ENCODE measurements around the gene MYCN. TPM values are rescaled to one million over a fixed set of nuclear protein-coding genes. Genes with fewer than 3 reads are reported as not detected.

The MYCN gene
- total and polyA plus RNA-seq, 2 experiments from 2014 or later, result 8.9 to 16.7 TPM

DNA sequence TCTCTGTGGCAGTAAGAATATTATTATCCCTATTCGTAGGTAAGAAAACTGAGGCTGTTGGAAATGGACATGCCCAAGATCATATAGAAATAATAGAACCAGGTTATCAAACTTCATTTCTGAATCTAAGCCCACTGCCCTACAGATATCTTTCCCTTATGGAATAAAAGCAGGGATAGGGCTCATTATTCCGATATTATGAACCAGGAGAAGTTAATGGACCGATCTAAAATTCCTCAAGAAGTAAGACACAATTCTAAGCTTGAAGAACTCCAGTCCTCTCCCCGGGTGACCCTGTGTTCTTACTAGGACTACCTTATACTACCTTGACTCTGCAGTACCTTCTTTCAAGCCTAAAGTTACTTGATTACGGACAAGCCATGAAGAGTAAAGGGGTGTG lies 8.4 kb upstream of the MYCN start:
- Histone ChIP-seq H3K36me3 (replicated peaks; ENCODE audit: insufficient read depth, low read depth) (no peaks in the 10 kb centered on the region), H3K4me2 (no peak overlapping the region), H3K4me3 (no peak overlapping the region), H2AFZ (no peak overlapping the region), H3K9me3 (ENCODE audit: low read depth) (no peaks in the 10 kb centered on the region), H3K27me3 (no peaks in the 10 kb centered on the region), H3K4me1 (ENCODE audit: insufficient read depth) (no peaks in the 10 kb centered on the region), H3K9me2 (replicated peaks; ENCODE audit: insufficient read depth) (no peaks in the 10 kb centered on the region), H3K27ac (no peak overlapping the region), H4K20me1 (ENCODE audit: insufficient read depth, poor library complexity, severe bottlenecking) (no peaks in the 10 kb centered on the region), H3K79me2 (no peaks in the 10 kb centered on the region)
- WGBS (ENCODE audit: low lambda C conversion rate, missing lambda C conversion rate), result 91% methylated on average over 5 of the region's 5 CpGs
- TF ChIP-seq, protein P1, sequence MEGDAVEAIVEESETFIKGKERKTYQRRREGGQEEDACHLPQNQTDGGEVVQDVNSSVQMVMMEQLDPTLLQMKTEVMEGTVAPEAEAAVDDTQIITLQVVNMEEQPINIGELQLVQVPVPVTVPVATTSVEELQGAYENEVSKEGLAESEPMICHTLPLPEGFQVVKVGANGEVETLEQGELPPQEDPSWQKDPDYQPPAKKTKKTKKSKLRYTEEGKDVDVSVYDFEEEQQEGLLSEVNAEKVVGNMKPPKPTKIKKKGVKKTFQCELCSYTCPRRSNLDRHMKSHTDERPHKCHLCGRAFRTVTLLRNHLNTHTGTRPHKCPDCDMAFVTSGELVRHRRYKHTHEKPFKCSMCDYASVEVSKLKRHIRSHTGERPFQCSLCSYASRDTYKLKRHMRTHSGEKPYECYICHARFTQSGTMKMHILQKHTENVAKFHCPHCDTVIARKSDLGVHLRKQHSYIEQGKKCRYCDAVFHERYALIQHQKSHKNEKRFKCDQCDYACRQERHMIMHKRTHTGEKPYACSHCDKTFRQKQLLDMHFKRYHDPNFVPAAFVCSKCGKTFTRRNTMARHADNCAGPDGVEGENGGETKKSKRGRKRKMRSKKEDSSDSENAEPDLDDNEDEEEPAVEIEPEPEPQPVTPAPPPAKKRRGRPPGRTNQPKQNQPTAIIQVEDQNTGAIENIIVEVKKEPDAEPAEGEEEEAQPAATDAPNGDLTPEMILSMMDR (IDR thresholded peaks at IDR 0.05; ENCODE audit: poor library complexity), result no peak
- TF ChIP-seq EZH2phosphoT487 (IDR thresholded peaks at IDR 0.05; ENCODE audit: low read depth, severe bottlenecking, unreplicated experiment) (no peak), EZH2 (IDR thresholded peaks at IDR 0.05; ENCODE audit: borderline replicate concordance) (no peak)
- no peak for DNase-seq (ENCODE audit: low spot score)

DNA sequence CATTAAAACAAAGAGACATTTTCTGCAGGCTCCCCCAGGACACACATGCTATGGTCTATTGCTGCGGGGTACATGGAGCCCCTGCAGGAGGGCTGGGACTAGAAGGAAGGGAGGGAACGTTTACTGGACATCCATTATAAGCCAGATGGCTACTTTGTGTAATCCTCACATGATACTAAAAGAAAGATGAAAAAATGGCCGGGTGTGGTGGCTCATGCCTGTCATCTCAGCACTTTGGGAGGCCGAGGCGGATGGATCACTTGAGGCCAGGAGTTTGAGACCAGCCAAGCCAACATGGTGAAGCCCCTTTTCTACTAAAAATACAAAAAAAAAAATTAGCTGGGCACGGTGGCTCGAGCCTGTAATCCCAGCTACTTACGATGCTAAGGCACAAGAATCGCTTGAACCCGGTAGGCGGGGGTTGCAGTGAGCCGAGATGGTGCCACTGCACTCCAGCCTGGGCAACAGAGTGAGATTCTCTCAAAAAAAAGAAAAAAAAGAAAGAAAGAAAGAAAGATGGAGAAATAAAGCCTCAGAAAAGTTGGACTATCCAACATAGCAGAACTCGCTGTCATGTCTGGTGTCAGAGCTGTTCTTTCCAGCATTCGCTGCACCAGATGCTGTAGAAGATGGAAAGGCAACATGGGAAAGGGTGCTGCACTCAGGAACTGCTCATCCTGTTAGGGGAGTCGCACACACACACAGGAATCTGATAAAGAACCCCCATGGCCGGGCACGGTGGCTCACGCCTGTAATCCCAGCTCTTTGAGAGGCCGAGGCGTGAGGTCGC lies 7.8 kb upstream of the MYCN start:
- Histone ChIP-seq H3K79me2 (no peaks in the 10 kb centered on the region), H4K20me1 (ENCODE audit: insufficient read depth, poor library complexity, severe bottlenecking) (no peaks in the 10 kb centered on the region), H2AFZ (no peak overlapping the region), H3K4me2 (no peak overlapping the region), H3K27ac (no peak overlapping the region), H3K27me3 (no peaks in the 10 kb centered on the region), H3K4me3 (no peak overlapping the region), H3K36me3 (replicated peaks; ENCODE audit: insufficient read depth, low read depth) (no peaks in the 10 kb centered on the region), H3K9me3 (ENCODE audit: low read depth) (no peaks in the 10 kb centered on the region), H3K4me1 (ENCODE audit: insufficient read depth) (no peaks in the 10 kb centered on the region), H3K9me2 (replicated peaks; ENCODE audit: insufficient read depth) (no peaks in the 10 kb centered on the region)
- WGBS (ENCODE audit: low lambda C conversion rate, missing lambda C conversion rate), result 82% methylated on average over 21 of the region's 21 CpGs
- TF ChIP-seq EZH2phosphoT487 (IDR thresholded peaks at IDR 0.05; ENCODE audit: low read depth, severe bottlenecking, unreplicated experiment), result no peak
- TF ChIP-seq, protein P1 (IDR thresholded peaks at IDR 0.05; ENCODE audit: poor library complexity), result no peak
- no peak for TF ChIP-seq EZH2 (IDR thresholded peaks at IDR 0.05; ENCODE audit: borderline replicate concordance)
- DNase-seq (ENCODE audit: low spot score), result no peak

DNA sequence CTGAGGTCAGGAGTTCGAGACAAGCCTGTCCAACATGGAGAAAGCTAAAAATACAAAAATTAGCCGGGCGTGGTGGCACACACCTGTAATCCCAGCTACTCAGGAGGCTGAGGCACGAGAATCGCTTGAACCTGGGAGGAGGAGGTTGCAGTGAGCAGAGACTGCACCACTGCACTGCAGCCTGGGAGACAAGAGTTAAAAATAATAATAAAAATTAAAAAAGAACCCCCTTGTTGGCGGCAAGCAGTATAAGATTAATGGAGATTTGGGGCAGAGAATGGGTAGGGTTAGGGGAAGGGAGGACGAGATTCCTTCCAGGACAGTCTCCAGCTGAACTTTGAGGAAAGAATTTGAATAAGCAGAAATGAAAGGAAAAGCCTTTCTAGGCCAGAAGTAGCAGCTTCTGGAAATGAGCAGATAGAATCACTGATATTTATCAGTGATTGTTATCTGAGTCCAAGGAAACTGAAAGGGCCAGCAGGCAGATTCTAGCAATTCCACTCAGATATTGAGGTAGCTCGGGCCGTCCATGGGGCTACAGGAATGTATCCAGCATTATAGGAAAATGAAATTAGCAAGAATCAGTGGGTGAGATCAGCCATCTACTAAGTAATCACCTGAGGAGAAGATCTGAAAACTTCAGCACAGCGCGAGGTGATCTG lies 7.0 kb upstream of the MYCN start:
- no peak overlapping the region for H3K4me3 ChIP-seq
- TF ChIP-seq, protein P1 (IDR thresholded peaks at IDR 0.05; ENCODE audit: poor library complexity), result no peak
- TF ChIP-seq EZH2phosphoT487 (IDR thresholded peaks at IDR 0.05; ENCODE audit: low read depth, severe bottlenecking, unreplicated experiment) (no peak), EZH2 (IDR thresholded peaks at IDR 0.05; ENCODE audit: borderline replicate concordance) (no peak)
- no peak overlapping the region for H3K27ac ChIP-seq
- no peak overlapping the region for H3K4me2 ChIP-seq
- WGBS (ENCODE audit: low lambda C conversion rate, missing lambda C conversion rate), result 85% methylated on average over 11 of the region's 11 CpGs
- no peaks in the 10 kb centered on the region for H4K20me1 ChIP-seq (ENCODE audit: insufficient read depth, poor library complexity, severe bottlenecking)
- no peaks in the 10 kb centered on the region for H3K9me2 ChIP-seq (replicated peaks; ENCODE audit: insufficient read depth)
- H3K4me1 ChIP-seq (ENCODE audit: insufficient read depth), result no peaks in the 10 kb centered on the region
- no peaks in the 10 kb centered on the region for H3K79me2 ChIP-seq
- no peaks in the 10 kb centered on the region for H3K9me3 ChIP-seq (ENCODE audit: low read depth)
- H3K27me3 ChIP-seq, result no peaks in the 10 kb centered on the region
- no peak overlapping the region for H2AFZ ChIP-seq
- H3K36me3 ChIP-seq (replicated peaks; ENCODE audit: insufficient read depth, low read depth), result no peaks in the 10 kb centered on the region
- DNase-seq (ENCODE audit: low spot score), result no peak
